OCI-LY1 (cell line): ENCODE results near the gene PLPP4.

Experiments
- H2AFZ ChIP-seq: fragments of 200-600 bp; sonication (generic), shearing (Covaris generic); 2 replicates; pipeline ENCODE4 v1.6.0; 2014; ENCODE audit warnings: antibody characterized with exemption, mild to moderate bottlenecking, low read length
- H3F3A ChIP-seq: fragments of 200-600 bp; sonication (generic), shearing (Covaris generic); 2 replicates; pipeline ENCODE4 v1.6.0; 2014; ENCODE audit warnings: mild to moderate bottlenecking, antibody characterized with exemption, low read length, moderate library complexity; ENCODE audit not compliant: insufficient read depth
- H3K27ac ChIP-seq: fragments of 200-600 bp; sonication (generic); 2 replicates; pipeline ENCODE4 v1.5.1; 2014; ENCODE audit warnings: low read length, mixed run types, mild to moderate bottlenecking, low read depth; ENCODE audit not compliant: poor library complexity, severe bottlenecking
- H3K27me3 ChIP-seq: fragments of 200-600 bp; sonication (generic); 2 replicates; pipeline ENCODE4 v1.6.0; 2014; ENCODE audit warnings: antibody characterized with exemption, mild to moderate bottlenecking, low read length, moderate library complexity; ENCODE audit not compliant: insufficient read depth
- H3K36me3 ChIP-seq: fragments of 200-600 bp; sonication (generic); 2 replicates; pipeline ENCODE4 v1.6.1; 2014; ENCODE audit warnings: mild to moderate bottlenecking, antibody characterized with exemption, low read length, moderate library complexity, mixed read lengths; ENCODE audit not compliant: insufficient read depth
- H3K4me1 ChIP-seq: fragments of 200-600 bp; sonication (generic); 2 replicates; pipeline ENCODE4 v1.5.1; 2014; ENCODE audit warnings: mild to moderate bottlenecking, low read length, moderate library complexity; ENCODE audit not compliant: insufficient read depth, severe bottlenecking
- H3K4me2 ChIP-seq: fragments of 200-600 bp; sonication (generic), shearing (Covaris generic); 2 replicates; pipeline ENCODE4 v1.6.1; 2014; ENCODE audit warnings: low read length
- H3K4me3 ChIP-seq: fragments of 200-600 bp; sonication (generic); 2 replicates; pipeline ENCODE4 v1.5.1; 2014; ENCODE audit warnings: low read length, low read depth, mild to moderate bottlenecking, mixed read lengths; ENCODE audit not compliant: poor library complexity, severe bottlenecking
- H3K79me2 ChIP-seq: fragments of 200-600 bp; shearing (Covaris generic); 2 replicates; pipeline ENCODE4 v1.6.1; 2016; ENCODE audit warnings: mixed run types, low read length, mixed read lengths; ENCODE audit not compliant: insufficient read depth
- H3K9ac ChIP-seq: fragments of 200-600 bp; sonication (generic), shearing (Covaris generic); 2 replicates; pipeline ENCODE4 v1.6.1; 2014; ENCODE audit warnings: mild to moderate bottlenecking, low read length, mixed read lengths
- H3K9me2 ChIP-seq: fragments of 200-600 bp; sonication (generic), shearing (Covaris generic); 2 replicates; pipeline ENCODE4 v1.6.1; 2014; ENCODE audit warnings: low read depth, mild to moderate bottlenecking, low read length, mixed read lengths
- H3K9me3 ChIP-seq: fragments of 200-600 bp; shearing (Covaris generic); 2 replicates; pipeline ENCODE4 v1.6.1; 2014; ENCODE audit warnings: low read length, mixed read lengths
- H4K20me1 ChIP-seq: fragments of 200-600 bp; sonication (generic), shearing (Covaris generic); 2 replicates; pipeline ENCODE4 v1.6.0; 2016; ENCODE audit warnings: mild to moderate bottlenecking, low read length; ENCODE audit not compliant: insufficient read depth
- CTCF ChIP-seq: fragments of 200-600 bp; sonication (generic), shearing (Covaris generic); IDR thresholded peaks from 2 replicates; pipeline ENCODE4 v1.5.1; 2017; ENCODE audit warnings: mild to moderate bottlenecking, antibody characterized with exemption, low read length, moderate library complexity, mixed read lengths
- EZH2 ChIP-seq: fragments of 200-600 bp; sonication (generic), shearing (Covaris generic); IDR thresholded peaks from 2 replicates; pipeline ENCODE4 v1.8.0; 2017; ENCODE audit warnings: borderline replicate concordance, mixed run types, mild to moderate bottlenecking, antibody characterized with exemption, low read length, moderate library complexity, mixed read lengths

The PLPP4 gene

GRCh38 chr10:120456626-120457430 lies at the start of gene PLPP4:
Gene PLPP4, plus strand, starts transcription at chr10:120457227. Its CDS starts 79 bp downstream, at chr10:120457306.
- no peaks in the 10 kb centered on the region for H3K9me2 ChIP-seq
- no peaks in the 10 kb centered on the region for H3K9me3 ChIP-seq
- H3F3A ChIP-seq, result no peaks in the 10 kb centered on the region
- no peak within 1 kb of the TSS for H3K9ac ChIP-seq
- no peaks in the 10 kb centered on the region for H3K27me3 ChIP-seq
- no peaks in the 10 kb centered on the region for H3K4me1 ChIP-seq
- H3K27ac ChIP-seq, result no peak within 1 kb of the TSS
- H3K36me3 ChIP-seq, result no peaks in the 10 kb centered on the region
- no peak within 1 kb of the TSS for H3K4me2 ChIP-seq
- H4K20me1 ChIP-seq, result no peaks in the 10 kb centered on the region
- TF ChIP-seq EZH2, result no peak
- TF ChIP-seq CTCF, result no peak
- H3K4me3 ChIP-seq, result no peak within 1 kb of the TSS
- H2AFZ ChIP-seq, result no peak within 1 kb of the TSS
- no peaks in the 10 kb centered on the region for H3K79me2 ChIP-seq

DNA sequence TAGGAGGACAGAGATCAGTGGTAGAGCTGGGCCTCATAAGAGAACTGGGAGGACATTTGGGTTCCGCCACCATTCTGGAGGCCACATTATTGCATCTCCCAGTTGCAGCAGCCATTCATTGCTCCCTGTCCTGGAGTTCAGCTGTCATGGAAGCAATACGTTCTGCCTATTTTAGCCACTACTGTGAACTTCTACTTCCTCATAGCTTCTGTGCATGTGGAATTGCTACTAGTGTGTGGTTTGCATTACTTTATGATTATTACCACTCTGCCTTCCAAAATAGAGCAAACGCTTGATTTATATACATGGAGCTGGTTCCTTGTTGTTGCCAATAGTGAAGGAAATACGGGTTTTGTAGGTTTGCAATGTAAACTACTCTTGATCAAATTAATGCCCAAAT lies 47.2 kb upstream of the PLPP4 start:
- no peaks in the 10 kb centered on the region for H3K9me3 ChIP-seq
- no peaks in the 10 kb centered on the region for H4K20me1 ChIP-seq
- H3K36me3 ChIP-seq, result no peaks in the 10 kb centered on the region
- H3K4me1 ChIP-seq, result no peaks in the 10 kb centered on the region
- H2AFZ ChIP-seq, result no peak overlapping the region
- no peaks in the 10 kb centered on the region for H3K27me3 ChIP-seq
- no peak overlapping the region for H3K9ac ChIP-seq
- no peak overlapping the region for H3K27ac ChIP-seq
- no peaks in the 10 kb centered on the region for H3F3A ChIP-seq
- no peak overlapping the region for H3K4me2 ChIP-seq
- H3K79me2 ChIP-seq, result no peaks in the 10 kb centered on the region
- no peak for TF ChIP-seq EZH2
- no peak for TF ChIP-seq CTCF
- H3K9me2 ChIP-seq, result no peaks in the 10 kb centered on the region
- H3K4me3 ChIP-seq, result no peak overlapping the region

DNA sequence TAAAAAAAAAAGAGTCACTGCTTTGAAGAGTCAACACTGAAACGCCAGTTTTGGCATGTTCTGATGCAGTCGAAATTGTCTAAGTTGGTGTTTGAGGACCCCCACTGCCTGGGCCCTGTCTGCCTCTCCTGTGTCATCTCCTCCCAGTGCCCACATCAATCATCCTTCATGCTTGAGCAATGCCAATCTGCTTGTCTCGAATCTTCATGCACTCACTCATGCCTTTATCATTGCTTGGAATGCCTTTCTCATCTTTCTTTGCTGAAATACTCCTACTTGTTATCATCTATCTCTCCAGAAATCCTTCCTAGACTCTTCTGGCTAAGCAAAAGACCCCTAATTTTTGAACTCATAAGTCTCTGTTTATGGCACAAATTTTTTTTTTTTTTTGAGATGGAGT lies 42.1 kb upstream of the PLPP4 start:
- Histone ChIP-seq H3K36me3 (no peaks in the 10 kb centered on the region), H3K27ac (no peak overlapping the region), H3K79me2 (no peaks in the 10 kb centered on the region), H3K4me1 (no peaks in the 10 kb centered on the region), H3K4me3 (no peak overlapping the region), H3K27me3 (no peaks in the 10 kb centered on the region), H2AFZ (no peak overlapping the region), H4K20me1 (no peaks in the 10 kb centered on the region), H3K9me2 (no peaks in the 10 kb centered on the region), H3K9ac (no peak overlapping the region), H3K9me3 (no peaks in the 10 kb centered on the region), H3F3A (no peaks in the 10 kb centered on the region), H3K4me2 (no peak overlapping the region)
- TF ChIP-seq EZH2 (no peak), CTCF (no peak)
